ENCODE measurements around the gene CTCFL.

Gene CTCFL

GRCh38 chr20:57566803-57567459 is 42.0 kb upstream of the CTCFL start:
- DNase-seq, result no peak
- Histone ChIP-seq H3K36me3 (ENCODE audit: insufficient read depth, low read length) (no peaks in the 10 kb centered on the region), H4K20me1 (ENCODE audit: insufficient read depth, low read length) (peaks cover 6% of the 10 kb centered on the region; the same call in 1 of the 2 replicates), H2AFZ (ENCODE audit: low read depth, low read length) (no peak overlapping the region), H3K4me3 (ENCODE audit: low read depth in 1 of 2, low read length in 2 of 2) (no peak overlapping the region), H3K9ac (ENCODE audit: low read depth, low read length) (no peak overlapping the region), H3K27me3 (ENCODE audit: insufficient read depth, low read length, poor library complexity) (peaks cover 21% of the 10 kb centered on the region), H3K4me2 (ENCODE audit: insufficient read depth, low read length) (no peak overlapping the region), H3K27ac (ENCODE audit: low read length) (no peak overlapping the region), H3K79me2 (ENCODE audit: insufficient read depth, low read length) (no peaks in the 10 kb centered on the region), H3K9me3 (ENCODE audit: insufficient read depth, low read length, severe bottlenecking) (no peaks in the 10 kb centered on the region), H3K4me1 (ENCODE audit: insufficient read depth, low read length) (no peaks in the 10 kb centered on the region)
- TF ChIP-seq, protein P1, sequence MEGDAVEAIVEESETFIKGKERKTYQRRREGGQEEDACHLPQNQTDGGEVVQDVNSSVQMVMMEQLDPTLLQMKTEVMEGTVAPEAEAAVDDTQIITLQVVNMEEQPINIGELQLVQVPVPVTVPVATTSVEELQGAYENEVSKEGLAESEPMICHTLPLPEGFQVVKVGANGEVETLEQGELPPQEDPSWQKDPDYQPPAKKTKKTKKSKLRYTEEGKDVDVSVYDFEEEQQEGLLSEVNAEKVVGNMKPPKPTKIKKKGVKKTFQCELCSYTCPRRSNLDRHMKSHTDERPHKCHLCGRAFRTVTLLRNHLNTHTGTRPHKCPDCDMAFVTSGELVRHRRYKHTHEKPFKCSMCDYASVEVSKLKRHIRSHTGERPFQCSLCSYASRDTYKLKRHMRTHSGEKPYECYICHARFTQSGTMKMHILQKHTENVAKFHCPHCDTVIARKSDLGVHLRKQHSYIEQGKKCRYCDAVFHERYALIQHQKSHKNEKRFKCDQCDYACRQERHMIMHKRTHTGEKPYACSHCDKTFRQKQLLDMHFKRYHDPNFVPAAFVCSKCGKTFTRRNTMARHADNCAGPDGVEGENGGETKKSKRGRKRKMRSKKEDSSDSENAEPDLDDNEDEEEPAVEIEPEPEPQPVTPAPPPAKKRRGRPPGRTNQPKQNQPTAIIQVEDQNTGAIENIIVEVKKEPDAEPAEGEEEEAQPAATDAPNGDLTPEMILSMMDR (IDR thresholded peaks at IDR 0.05; ENCODE audit: borderline replicate concordance, extremely low read depth, low read length, poor library complexity, severe bottlenecking), result no peak
- no peak for TF ChIP-seq EZH2 (IDR thresholded peaks at IDR 0.05; ENCODE audit: borderline replicate concordance, low read depth, low read length, severe bottlenecking)
- ATAC-seq (ENCODE audit: insufficient read depth, low read depth), result no peak

GRCh38 chr20:57566399-57566798 is 41.5 kb upstream of the CTCFL start:
- Histone ChIP-seq H4K20me1 (ENCODE audit: insufficient read depth, low read length) (0 out of 2 replicates have a peak, but pooled peaks cover 4% of the 10 kb centered on the region), H3K27ac (ENCODE audit: low read length) (no peak overlapping the region), H3K9me3 (ENCODE audit: insufficient read depth, low read length, severe bottlenecking) (no peaks in the 10 kb centered on the region), H3K4me2 (ENCODE audit: insufficient read depth, low read length) (no peak overlapping the region), H3K9ac (ENCODE audit: low read depth, low read length) (no peak overlapping the region), H3K4me3 (ENCODE audit: low read depth in 1 of 2, low read length in 2 of 2) (no peak overlapping the region), H2AFZ (ENCODE audit: low read depth, low read length) (no peak overlapping the region), H3K36me3 (ENCODE audit: insufficient read depth, low read length) (no peaks in the 10 kb centered on the region), H3K4me1 (ENCODE audit: insufficient read depth, low read length) (no peaks in the 10 kb centered on the region), H3K27me3 (ENCODE audit: insufficient read depth, low read length, poor library complexity) (peaks cover 23% of the 10 kb centered on the region), H3K79me2 (ENCODE audit: insufficient read depth, low read length) (no peaks in the 10 kb centered on the region)
- no peak for DNase-seq
- no peak for TF ChIP-seq EZH2 (IDR thresholded peaks at IDR 0.05; ENCODE audit: borderline replicate concordance, low read depth, low read length, severe bottlenecking)
- TF ChIP-seq, protein P1 (IDR thresholded peaks at IDR 0.05; ENCODE audit: borderline replicate concordance, extremely low read depth, low read length, poor library complexity, severe bottlenecking), result no peak
- ATAC-seq (ENCODE audit: insufficient read depth, low read depth), result no peak

GRCh38 chr20:57564951-57565642 is 40.2 kb upstream of the CTCFL start:
- Histone ChIP-seq H3K9ac (ENCODE audit: low read depth, low read length) (no peak overlapping the region), H3K27me3 (ENCODE audit: insufficient read depth, low read length, poor library complexity) (peaks cover 24% of the 10 kb centered on the region)
- no peak for DNase-seq

More at GRCh38 chr20:57564951-57565642, 40.2 kb upstream of the CTCFL start:
- 0 out of 2 replicates have a peak, but pooled peaks cover 4% of the 10 kb centered on the region for H4K20me1 ChIP-seq (ENCODE audit: insufficient read depth, low read length)
- TF ChIP-seq, protein P1 (IDR thresholded peaks at IDR 0.05; ENCODE audit: borderline replicate concordance, extremely low read depth, low read length, poor library complexity, severe bottlenecking), result no peak
- TF ChIP-seq EZH2 (IDR thresholded peaks at IDR 0.05; ENCODE audit: borderline replicate concordance, low read depth, low read length, severe bottlenecking), result no peak
- no peaks in the 10 kb centered on the region for H3K9me3 ChIP-seq (ENCODE audit: insufficient read depth, low read length, severe bottlenecking)
- no peaks in the 10 kb centered on the region for H3K36me3 ChIP-seq (ENCODE audit: insufficient read depth, low read length)
- H3K79me2 ChIP-seq (ENCODE audit: insufficient read depth, low read length), result no peaks in the 10 kb centered on the region
- no peak for ATAC-seq (ENCODE audit: insufficient read depth, low read depth)
- H3K27ac ChIP-seq (ENCODE audit: low read length), result no peak overlapping the region
- no peak overlapping the region for H2AFZ ChIP-seq (ENCODE audit: low read depth, low read length)
- no peaks in the 10 kb centered on the region for H3K4me1 ChIP-seq (ENCODE audit: insufficient read depth, low read length)
- H3K4me2 ChIP-seq (ENCODE audit: insufficient read depth, low read length), result no peak overlapping the region
- no peak overlapping the region for H3K4me3 ChIP-seq (ENCODE audit: low read depth in 1 of 2, low read length in 2 of 2)

Data from DND-41 (cell line).